Stimulated activated CD4-positive, alpha-beta T cell treated with anti-CD3 and anti-CD28 coated beads, TNF-alpha, amount 100 ng/mL, for 24 hours (primary cell): ENCODE measurements around the gene NAALADL2.
"Not testable (repeated sequence)": the region's sequence is repeated elsewhere in the genome, so short reads cannot be mapped to it uniquely, and the experiment has no call there.

Experiments
- DNase-seq, 3 experiments: peaks; one replicate each; pipeline ENCODE4 v3.0.0-alpha.2; 2020; ENCODE audit warnings: low read depth in 3 of 3

Gene NAALADL2

DNA sequence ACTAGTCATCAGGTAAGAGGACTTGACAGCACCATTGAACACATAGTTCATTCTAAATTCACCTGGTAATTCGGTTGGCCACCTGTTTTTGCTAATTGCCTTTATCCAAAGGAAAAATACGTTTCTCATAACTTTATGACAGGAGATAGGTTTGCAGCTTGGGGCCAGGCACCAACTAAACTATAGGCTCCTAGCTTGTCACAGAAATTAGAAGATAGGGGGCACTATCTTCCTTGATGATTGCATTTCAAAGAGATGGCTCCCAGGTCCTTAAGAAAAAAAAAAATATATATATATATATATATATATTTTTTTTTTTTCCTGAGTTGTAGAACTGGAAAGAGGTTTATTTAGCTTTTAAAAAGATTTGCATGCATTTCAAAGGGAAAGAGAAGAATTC lies 563.6 kb downstream of the NAALADL2 start:
- DNase-seq = no peak

DNA sequence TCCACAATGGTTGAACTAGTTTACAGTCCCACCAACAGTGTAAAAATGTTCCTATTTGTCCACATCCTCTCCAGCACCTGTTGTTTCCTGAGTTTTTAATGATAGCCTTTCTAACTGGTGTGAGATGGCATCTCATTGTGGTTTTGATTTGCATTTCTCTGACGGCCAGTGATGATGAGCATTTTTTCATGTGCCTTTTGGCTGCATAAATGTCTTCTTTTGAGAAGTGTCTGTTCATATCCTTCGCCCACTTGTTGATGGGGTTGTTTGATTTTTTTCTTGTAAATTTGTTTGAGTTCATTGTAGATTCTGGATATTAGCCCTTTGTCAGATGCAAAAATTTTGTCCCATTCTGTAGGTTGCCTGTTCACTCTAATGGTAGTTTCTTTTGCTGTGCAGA lies 564.7 kb downstream of the NAALADL2 start:
- not testable (repeated sequence) for DNase-seq

DNA sequence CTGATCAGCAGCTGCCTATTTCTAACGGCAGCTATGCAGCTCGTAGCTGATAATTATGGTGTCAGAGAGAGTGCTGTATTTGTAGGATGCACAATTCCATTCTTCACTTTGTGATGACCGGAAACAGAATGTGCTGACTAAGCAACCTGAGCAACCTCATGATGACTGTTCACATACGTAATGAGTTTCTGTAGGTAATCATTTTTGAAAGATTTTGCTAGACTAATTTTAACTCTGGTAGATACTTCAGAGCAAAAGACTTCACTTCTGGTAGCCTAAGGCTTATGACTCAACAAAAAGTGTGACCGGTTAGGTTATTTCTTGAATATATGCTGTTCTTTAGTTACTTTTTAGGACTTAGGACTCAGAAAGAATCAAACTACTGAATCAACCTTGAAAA lies 567.7 kb downstream of the NAALADL2 start:
- DNase-seq = no peak

DNA sequence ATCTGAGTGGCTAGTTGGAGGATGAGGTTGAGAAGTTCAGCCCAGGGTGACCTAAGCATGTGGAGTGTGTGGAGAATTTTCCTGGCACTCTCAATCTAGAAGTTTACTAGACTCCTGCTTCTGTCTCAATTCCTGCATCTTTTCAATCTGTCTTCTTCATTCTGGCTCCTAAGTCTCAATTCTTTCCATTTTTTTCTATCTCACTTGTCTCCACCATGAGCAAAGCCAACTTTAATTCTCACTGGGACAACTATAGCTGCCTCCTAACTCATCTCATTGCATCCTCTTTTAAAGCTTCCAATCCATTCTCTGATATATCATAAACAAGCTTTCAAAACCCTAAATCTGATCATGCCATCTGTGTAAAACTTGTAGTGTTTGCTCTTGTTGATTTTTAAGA lies 569.3 kb downstream of the NAALADL2 start:
- DNase-seq = no peak

DNA sequence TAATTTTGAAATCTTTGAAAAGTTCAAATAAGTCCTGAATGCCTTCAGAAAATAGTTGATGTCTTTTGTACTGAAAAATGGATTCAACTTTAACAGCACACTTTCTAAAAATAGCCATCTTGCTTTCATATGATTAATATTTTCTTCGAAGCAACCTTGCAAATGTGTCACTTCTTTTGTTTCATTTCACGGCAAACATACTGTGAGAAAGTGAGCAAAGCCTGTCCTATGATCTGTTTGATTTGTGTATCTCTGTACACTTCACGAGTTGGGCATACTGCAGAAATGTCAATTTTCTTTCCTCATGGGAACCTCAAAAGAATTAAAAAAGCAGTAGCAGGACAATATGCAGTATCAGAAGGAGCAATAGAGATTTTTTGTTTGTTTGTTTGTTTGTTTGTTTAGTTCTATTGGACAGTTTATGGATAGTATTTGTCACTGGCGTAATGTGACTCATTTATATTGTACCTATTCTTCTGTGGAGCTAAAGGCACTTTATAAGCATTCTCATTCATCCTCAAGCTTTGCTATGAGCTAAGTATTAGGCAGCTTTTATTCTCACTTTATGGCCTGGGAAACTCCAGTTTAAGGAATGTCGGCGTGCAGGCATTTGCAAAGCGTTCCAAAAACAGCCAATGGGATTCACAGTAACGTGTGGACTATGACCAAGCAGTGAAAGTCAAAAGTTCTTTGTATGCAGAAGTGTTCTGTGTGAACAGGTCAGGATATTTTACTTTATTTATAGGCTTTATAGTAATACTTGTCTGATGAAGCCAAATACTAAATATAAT lies 572.0 kb downstream of the NAALADL2 start:
- DNase-seq = no peak

DNA sequence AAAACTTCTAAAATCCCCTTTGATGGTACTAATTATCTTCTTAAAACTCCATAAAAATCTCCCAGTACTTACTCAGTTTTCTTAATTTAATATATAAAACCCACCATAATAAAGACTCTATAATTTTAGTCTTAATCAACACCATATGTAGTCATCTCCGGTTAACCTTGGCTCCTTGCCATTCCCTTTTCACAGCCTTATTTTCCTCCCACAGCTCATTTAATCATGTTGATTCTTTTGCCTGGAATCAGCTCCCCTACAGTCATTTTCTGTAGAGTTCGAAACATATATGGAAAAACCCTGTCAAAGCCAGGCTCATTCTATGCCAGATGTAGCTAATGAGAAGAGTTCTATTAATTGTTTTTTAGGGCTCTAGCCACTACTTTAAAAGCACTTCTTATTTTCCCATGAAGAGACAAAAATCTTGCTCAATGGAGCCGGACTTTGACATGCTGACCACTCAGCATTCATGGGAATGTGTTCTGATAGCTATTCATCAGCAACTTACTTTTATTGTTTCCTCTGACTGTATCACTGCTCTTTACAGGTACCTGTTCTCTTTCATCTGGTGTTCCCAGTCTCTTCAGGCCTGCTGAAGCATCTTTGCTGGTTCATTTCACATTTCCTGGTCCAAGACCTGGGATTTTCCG lies 573.4 kb downstream of the NAALADL2 start:
- DNase-seq = no peak

DNA sequence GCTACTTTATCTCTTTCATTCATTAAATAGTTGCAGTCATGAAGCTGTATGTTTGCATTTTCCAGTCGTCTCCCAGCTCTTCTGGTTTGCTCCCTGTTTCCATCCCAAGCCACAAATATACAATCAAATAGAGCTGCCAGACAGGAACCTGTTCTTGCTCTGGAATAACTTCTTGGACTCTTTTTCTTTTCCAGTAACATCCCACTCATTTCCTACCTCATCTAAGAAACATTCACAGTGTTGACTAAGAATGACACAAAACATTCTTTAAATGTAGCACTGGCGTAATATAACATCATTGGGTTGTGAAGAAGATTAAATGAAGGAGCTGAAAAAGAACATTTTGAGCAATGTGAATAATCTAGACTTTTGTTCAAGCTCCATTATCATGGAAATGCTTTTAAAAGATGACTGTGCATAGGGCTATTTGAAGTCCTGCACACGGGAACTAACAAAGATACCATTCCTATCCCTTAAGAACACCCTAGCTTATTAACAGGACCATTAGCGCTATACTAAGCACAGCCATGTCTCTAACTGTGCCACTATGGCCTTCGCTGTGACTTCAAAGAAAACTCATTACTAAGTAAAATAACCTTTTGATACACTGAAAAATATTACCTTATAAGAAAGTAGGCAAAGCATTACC lies 574.0 kb downstream of the NAALADL2 start:
- DNase-seq = no peak

DNA sequence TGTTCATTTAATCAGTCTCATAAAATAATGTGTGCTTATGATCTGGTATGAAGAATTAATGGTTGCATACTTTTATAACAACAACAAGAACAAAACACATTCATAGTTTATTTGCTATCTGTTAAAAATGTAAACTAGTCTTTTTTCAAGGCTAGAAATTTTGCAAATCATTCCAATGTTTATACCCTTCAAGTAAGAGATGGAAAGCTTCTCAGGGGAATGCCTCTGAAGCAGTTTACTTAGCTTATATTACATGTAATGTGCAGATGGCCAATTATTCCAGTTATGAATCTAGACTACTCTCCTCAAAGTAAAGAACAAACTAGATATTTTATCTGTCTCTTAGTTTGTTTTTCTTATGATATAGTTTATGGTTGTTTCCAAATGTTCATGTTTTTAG lies 575.4 kb downstream of the NAALADL2 start:
- no peak for DNase-seq

DNA sequence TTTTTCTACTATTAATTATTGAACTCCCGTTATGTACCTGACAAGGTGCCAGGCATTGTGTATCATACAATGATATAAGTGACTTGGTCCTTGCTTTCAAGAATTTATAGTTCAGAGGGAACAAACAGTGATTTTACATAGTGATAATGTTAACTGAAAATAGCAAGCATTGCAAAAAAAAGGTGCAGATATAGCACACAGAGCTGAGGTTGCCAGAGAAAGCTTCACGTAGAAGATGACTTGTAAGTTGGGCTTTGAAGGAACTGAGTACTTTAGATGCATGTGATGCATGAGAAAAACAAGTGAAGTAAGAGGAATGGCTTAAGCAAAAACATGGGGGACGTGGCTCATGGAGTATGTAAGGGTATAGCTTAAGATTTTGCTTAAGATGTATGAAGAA lies 584.5 kb downstream of the NAALADL2 start:
- no peak for DNase-seq

DNA sequence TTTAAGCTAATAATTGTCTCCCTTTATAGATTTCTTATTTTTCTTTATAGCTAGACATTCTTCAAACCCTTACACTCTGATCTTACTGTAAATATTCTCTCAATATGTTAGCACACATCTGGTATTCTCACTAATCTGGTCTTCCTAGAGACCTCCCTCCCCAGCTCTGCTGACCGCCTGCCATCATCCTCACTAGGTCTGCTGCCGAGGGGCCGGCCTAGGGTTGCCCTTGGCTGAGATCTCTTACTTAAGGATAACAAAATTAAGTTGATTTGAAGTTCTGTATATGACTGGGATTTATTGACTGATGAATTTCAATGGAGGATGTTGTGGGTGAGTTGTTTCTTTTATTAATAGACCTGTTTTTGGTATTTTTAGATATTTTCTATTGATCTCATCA lies 586.6 kb downstream of the NAALADL2 start:
- DNase-seq = no peak

DNA sequence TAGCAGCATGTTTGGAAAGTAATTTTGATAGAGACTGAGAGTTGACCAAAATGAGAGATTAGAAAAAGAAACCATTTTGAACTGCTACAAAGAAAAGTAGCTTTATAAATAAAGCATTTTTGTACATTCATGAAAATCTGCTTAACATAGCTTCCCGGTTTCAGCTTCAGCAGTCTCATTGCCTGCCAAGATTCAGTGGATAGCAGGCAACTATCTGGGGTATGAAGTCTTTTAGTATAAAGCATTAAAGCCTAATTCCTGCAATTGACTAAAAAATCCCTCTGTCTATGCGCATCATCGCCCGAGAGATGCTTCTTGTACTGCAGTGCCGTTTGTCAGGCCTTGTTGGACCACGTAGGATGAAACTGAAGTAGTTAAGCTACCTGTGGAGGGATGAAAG lies 588.4 kb downstream of the NAALADL2 start:
- DNase-seq = no peak

DNA sequence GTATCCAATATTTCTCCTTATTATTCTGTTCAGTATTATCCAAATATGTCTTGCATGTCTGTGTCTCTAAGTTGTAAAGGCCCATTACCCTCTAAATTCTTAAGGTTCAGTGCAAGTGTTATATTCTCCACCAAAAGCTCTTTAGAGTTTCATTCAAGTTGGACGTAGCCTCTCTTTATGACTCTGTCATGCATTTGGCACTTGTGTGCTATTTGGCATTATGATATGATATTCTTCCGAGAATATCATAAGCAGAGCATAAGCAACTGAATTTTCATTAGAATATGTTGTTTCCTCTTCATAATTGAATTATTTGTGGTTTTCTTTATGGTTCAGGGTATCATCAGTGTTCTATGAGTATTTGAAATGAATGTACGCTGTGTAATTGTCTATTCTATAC lies 594.2 kb downstream of the NAALADL2 start:
- no peak for DNase-seq

DNA sequence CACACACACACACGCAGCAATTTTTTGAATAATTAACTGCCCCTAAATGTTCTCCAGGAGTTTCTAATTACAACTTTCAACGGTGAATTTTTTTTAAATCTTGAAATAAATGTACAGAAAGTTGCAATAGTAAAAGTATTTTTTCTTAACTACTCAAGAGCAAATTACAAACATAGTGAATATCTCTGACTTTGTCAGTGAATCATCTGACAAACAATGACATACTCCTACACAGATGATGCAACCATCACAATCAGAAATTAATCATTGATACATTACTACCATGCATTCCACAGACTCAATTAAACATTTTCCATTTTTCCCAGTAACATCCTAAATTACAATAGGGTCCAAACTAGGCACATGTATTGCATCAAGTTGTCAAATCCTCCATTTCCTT lies 597.3 kb downstream of the NAALADL2 start:
- DNase-seq = no peak

DNA sequence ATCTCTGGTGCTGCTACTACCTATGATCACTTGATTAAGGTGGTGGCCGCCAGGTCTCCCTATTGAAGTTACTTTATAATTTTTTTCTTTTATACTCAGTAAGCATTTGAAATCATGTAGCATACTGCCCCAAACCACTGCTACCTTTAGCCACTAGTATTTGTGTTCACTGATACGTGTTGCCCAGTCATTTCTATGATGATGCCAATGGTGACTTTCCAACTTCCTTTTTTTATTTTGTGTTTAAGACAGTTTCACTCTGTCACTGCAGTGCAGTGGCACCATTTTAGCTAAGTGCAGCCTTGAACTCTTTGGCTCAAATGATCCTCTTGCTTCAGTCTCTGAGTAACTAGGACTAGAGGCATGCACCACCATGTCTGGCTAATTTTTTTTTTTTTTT lies 598.2 kb downstream of the NAALADL2 start:
- no peak for DNase-seq

DNA sequence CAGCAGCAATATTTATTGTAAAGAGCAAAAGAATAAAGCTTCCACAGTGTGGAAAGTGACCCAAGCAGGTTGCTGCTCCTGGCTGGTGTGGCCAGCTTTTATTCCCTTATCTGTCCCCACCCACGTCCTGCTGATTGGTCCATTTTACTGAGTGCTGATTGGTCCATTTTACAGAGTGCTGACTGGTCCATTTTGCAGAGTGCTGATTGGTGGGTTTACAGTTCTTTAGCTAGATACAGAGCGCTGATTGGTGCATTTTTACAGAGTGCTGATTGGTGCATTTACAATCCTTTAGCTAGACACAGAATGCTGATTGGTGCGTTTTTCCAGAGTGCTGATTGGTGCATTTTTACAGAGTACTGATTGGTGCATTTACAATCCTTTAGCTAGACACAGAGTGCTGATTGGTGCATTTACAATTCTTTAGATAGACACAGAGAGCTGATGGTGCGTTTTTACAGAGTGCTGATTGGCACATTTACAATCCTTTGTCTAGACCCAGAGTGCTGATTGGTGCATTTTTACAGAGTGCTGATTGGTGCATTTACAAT lies 601.8 kb downstream of the NAALADL2 start:
- not testable (repeated sequence) for DNase-seq

DNA sequence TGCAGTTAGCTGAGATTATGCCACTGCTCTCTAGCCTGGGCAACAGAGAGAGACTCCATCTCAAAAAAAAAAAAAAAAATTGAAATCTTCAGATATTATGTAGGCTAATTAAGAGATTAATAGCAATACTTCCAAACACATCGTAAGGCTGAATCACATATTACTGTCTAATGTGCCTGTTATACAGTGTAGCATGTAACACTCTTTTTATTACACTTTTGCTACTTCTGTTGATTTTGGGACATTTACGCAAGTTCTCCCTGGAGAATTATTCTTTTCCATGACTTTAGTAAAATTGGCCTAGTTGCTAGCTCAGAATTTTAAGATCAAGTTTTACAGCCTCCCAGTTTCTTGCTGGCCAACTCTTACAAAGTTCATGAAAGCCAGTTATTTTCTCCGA lies 605.2 kb downstream of the NAALADL2 start:
- no peak for DNase-seq

DNA sequence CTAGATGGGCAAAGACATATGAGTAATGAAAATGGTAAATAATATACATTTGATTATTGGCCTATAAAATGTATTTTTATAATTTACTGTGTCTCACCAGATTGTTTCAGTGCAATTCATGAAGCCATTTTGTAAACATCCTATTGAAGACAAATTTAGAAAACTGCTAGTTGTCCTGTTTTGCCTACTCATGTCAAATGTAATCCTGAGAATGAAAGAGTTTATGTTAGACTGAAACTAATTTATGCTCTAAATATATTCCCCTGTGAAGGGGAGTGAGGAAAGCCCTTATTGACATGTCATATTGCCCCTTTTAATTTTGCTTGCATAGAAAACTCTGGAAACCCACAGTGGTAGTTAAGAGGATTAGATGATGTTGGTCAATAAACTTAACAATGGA lies 610.0 kb downstream of the NAALADL2 start:
- no peak for DNase-seq

DNA sequence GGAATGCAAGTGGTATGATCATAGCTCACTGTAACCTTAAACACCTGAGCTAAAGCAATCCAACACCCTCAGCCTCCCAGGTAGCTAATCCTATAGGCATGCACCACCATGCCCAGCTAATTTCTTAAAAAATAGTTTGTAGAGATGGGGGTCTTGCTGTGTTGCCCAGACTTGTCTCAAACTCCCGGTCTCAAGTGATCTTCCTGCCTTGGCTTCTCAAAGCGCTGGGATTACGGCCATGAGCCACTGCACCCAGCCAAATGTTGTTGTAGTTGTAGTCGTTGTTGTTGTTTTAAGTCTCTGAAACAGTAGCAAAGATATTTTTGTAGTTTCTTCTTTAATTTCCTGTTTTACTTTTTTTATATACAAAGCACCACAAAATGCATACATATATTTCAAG lies 616.6 kb downstream of the NAALADL2 start:
- no peak for DNase-seq

DNA sequence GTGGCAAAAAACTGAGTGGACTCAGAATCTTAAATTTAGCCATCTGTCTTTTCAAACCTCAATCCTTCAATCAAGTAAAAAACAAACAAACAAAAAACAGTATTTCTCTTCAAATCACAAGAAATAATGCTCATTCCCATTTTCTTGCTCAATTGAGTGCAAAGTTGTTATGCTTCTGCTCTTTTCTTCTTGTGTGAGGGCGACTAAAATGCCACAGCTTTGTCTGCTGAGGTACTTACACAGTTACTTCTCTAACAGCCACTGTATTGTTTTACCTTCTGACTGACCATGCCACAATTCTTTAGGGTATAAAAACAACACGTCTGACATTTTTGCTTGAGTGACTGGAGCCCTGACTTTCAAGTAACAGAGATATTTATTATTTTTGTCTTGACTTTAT lies 617.4 kb downstream of the NAALADL2 start:
- DNase-seq = no peak

DNA sequence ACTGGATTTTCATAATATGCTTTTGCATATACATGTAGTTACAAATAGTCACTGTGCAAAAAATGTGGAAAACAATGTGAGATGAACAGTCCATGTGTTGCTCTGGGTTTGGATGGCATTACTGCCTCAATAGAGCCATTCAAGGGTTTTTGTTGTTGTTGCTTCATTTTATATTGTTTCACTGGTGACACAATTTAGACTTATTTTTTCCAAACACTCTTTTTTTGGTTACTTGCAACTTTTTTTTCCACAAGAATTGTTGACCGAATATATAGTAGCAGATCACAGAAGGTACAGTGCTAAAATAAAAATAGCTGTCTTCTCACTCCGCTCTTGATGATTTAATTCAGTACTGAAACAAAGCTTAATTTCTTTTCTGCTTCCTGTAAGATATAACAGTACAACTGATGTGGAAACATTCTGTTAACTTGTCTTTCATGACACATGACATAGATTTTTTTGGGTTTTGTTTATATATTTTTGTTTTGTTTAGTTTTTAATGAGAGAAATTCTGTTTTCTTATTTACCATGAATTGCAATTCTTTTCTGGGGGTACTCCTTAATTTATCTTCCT lies 618.6 kb downstream of the NAALADL2 start:
- DNase-seq = no peak

DNA sequence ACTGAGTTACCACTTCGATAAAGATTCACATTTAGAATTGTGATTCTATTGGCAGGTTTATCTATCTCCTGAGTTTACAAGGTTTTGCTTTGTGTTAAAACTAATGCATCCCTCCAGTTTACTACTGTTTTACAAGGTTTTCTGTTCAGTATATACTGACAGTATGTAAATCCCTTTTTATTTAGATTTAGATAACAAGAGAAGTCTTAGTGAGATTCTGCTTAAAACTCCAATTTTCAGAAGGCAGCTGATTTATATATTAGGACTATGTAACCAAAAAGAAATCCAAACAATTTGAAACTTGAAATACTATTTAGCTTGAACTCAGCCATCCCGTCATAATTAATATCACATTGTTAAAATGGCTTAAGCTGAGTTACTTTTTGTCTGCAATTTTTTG lies 619.2 kb downstream of the NAALADL2 start:
- DNase-seq = no peak

DNA sequence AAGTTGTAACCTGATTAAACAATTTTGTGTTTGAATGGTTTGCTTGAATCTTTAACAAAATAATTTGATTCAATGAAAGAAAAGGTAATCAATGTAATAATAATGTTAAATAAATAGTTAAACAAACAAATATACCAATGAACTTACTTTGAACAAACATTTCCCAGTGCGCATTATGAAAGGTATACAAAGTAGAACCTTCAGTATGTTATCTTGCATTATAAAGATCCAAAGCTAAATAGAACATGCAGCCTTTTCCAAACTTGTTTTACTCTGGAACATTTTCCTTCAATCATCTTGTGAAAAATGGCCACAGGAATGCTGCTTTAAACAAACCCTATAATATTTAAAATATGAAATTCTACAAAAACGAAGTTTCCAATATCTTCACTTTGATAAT lies 620.0 kb downstream of the NAALADL2 start:
- DNase-seq = no peak
